CD4-positive, CD25-positive, alpha-beta regulatory T cell (primary cell): ENCODE results near the gene LRRC43. TPM values are rescaled to one million over a fixed set of nuclear protein-coding genes. Genes with fewer than 3 reads are reported as not detected.

Source experiments
- ATAC-seq, 2 donors: fragments of 150-1000 bp; cut with Tn5 transposase; one replicate each; pipeline ENCODE4 v1.10.0; 2021; ENCODE audit warnings: low read depth in 2 of 2, moderate number of reproducible peaks in 2 of 2, moderate library complexity in 1 of 2
- DNase-seq, 3 donors: peaks; one replicate each; pipeline versions ENCODE4 v3.0.0 to v3.0.0-alpha.2; 2012 to 2022; ENCODE audit warnings: mixed read lengths in 1 of 3
- H3K27ac ChIP-seq: one replicate; pipeline ENCODE4 v1.7.0; 2013; ENCODE audit warnings: mild to moderate bottlenecking, low read length; ENCODE audit not compliant: insufficient read depth, poor library complexity, severe bottlenecking
- H3K27me3 ChIP-seq: one replicate; pipeline ENCODE4 v1.7.0; 2013; ENCODE audit warnings: low read length; ENCODE audit not compliant: control insufficient read depth, insufficient read depth
- H3K36me3 ChIP-seq: one replicate; pipeline ENCODE4 v1.7.0; 2013; ENCODE audit warnings: mild to moderate bottlenecking, low read length, moderate library complexity; ENCODE audit not compliant: control insufficient read depth, insufficient read depth
- H3K4me1 ChIP-seq: 2 replicates; pipeline ENCODE4 v1.7.0; 2013; ENCODE audit warnings: mild to moderate bottlenecking, low read length; ENCODE audit not compliant: insufficient read depth, control insufficient read depth, poor library complexity, severe bottlenecking
- H3K4me3 ChIP-seq: one replicate; pipeline ENCODE4 v1.7.0; 2013; ENCODE audit warnings: low read depth, mild to moderate bottlenecking, low read length, moderate library complexity
- H3K9me3 ChIP-seq, 2 experiments: 1 replicate in 1 of 2; 2 replicates in 1 of 2; pipeline ENCODE4 v1.7.0; 2013; ENCODE audit warnings: low read length in 2 of 2, mild to moderate bottlenecking in 1 of 2, moderate library complexity in 1 of 2; ENCODE audit not compliant: control insufficient read depth in 2 of 2
- H3K27ac Mint-ChIP-seq, 3 donors: one replicate each; pipeline ENCODE4 v1.8.0; 2020 to 2022; ENCODE audit warnings: mild to moderate bottlenecking in 3 of 3, mixed read lengths in 3 of 3, moderate library complexity in 2 of 3
- H3K27me3 Mint-ChIP-seq: one replicate; pipeline ENCODE4 v1.8.0; 2022; ENCODE audit warnings: mild to moderate bottlenecking, mixed read lengths
- H3K36me3 Mint-ChIP-seq: one replicate; pipeline ENCODE4 v1.8.0; 2020; ENCODE audit warnings: mixed read lengths
- H3K4me1 Mint-ChIP-seq, 4 donors: one replicate each; pipeline ENCODE4 v1.8.0; 2020 to 2022; ENCODE audit warnings: mixed read lengths in 4 of 4, mild to moderate bottlenecking in 1 of 4
- H3K4me3 Mint-ChIP-seq, 4 donors: one replicate each; pipeline ENCODE4 v1.8.0; 2020 to 2022; ENCODE audit warnings: mild to moderate bottlenecking in 4 of 4, mixed read lengths in 4 of 4, moderate library complexity in 3 of 4
- H3K9me3 Mint-ChIP-seq, 7 donors: one replicate each; pipeline ENCODE4 v1.8.0; 2020 to 2022; ENCODE audit warnings: mixed read lengths in 7 of 7, mild to moderate bottlenecking in 3 of 7, moderate library complexity in 2 of 7
- polyA plus RNA-seq, 4 donors: library from polyadenylated mRNA; unstranded; fragments of 300-500 nt; fragmentation: Illumina TruSeq; gene quantifications; one replicate each; pipeline ENCODE4 v1.2.3, GENCODE V29; 2021
- total RNA-seq: library from RNA; stranded (reverse); gene quantifications from one replicate; pipeline ENCODE4 v1.2.3, GENCODE V29; 2022

LRRC43 gene
- total and polyA plus RNA-seq, 5 donors from 2014 or later: not detected

- Mint-ChIP-seq H3K4me1 (peaks cover 0 to 19% (median 12%) of the 10 kb centered on the region in 4 donors), H3K27ac (no peak overlapping the region), H3K27me3 (no peaks in the 10 kb centered on the region), H3K9me3 (no peaks in the 10 kb centered on the region), H3K4me3 (peak overlapping the region in 1 of 4 donors; percentile 32), H3K36me3 (peaks cover 34% of the 10 kb centered on the region)
- Histone ChIP-seq H3K9me3 (no peaks in the 10 kb centered on the region), H3K36me3 (peaks cover 43% of the 10 kb centered on the region), H3K4me1 (peaks cover 5% of the 10 kb centered on the region), H3K27ac (no peak overlapping the region), H3K27me3 (no peaks in the 10 kb centered on the region), H3K4me3 (no peak overlapping the region)
- ATAC-seq (no peak), DNase-seq (no peak)
Measured at GRCh38 chr12:122250536-122250935, 67.6 kb downstream of the LRRC43 start.

Other genes with a start within 250 kb of the LRRC43 start
- gene BCL7A, start 161.2 kb upstream of the LRRC43 start, total RNA-seq: 2.0 TPM
- under 1 TPM; 0.35 to 0.98 (median 0.53) TPM for gene BCL7A, start 161.2 kb upstream of the LRRC43 start, polyA plus RNA-seq
- gene MLXIP, start 104.4 kb upstream of the LRRC43 start, total RNA-seq: 83.2 TPM
- 1 to 10 TPM; 5.0 to 7.9 (median 7.8) TPM for gene MLXIP, start 104.4 kb upstream of the LRRC43 start, polyA plus RNA-seq
- gene IL31, start 8.9 kb upstream of the LRRC43 start, total RNA-seq: not detected
- not detected for gene IL31, start 8.9 kb upstream of the LRRC43 start, polyA plus RNA-seq
- not detected for gene B3GNT4, start 20.6 kb downstream of the LRRC43 start, total RNA-seq
- under 1 TPM; 0.10 to 0.27 (median 0.17) TPM for gene B3GNT4, start 20.6 kb downstream of the LRRC43 start, polyA plus RNA-seq
- gene DIABLO, start 42.9 kb downstream of the LRRC43 start, total RNA-seq: 80.5 TPM
- 10 to 100 TPM; 63.6 to 78.4 (median 70.9) TPM for gene DIABLO, start 42.9 kb downstream of the LRRC43 start, polyA plus RNA-seq
- 27.4 TPM for gene VPS33A, start 83.4 kb downstream of the LRRC43 start, total RNA-seq
- gene VPS33A, start 83.4 kb downstream of the LRRC43 start, polyA plus RNA-seq: 10 to 100 TPM; 35.8 to 51.4 (median 41.3) TPM
- 99.8 TPM for gene CLIP1, start 239.5 kb downstream of the LRRC43 start, total RNA-seq
- gene CLIP1, start 239.5 kb downstream of the LRRC43 start, polyA plus RNA-seq: 10 to 100 TPM; 17.1 to 19.2 (median 18.3) TPM